ENCODE results near the gene ZNF827.

DNA sequence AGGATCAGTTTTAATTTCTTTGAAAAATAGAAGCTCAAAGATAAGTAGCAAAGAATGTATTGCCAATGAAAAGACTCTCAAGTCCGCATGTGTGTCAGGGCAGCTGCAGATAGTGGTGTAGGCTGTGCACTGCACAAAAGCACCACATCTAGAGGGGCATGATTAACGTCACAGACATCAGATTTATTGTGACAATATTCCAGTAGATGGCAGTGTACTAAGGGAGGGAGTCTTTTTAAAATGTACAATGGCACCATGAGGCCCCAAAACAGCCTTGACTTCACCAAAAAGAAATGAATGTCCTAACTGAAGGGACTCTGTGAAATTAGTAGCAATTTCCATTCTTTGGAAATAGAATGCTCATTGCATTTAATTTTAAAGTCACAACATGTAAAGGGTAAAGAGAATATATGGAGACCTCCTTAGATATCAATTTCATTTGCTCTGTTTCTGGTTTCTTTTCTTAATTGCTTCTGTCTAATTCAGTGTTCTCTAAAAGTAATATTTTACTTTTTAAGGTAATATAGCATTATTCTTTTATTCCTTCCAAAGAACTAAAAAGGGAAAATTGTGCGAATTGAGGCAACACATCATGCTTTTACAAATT is 98.4 kb downstream of the ZNF827 start:
- TF ChIP-seq POLR2A (IDR thresholded peaks at IDR 0.05): no peak
- TF ChIP-seq, protein P1, sequence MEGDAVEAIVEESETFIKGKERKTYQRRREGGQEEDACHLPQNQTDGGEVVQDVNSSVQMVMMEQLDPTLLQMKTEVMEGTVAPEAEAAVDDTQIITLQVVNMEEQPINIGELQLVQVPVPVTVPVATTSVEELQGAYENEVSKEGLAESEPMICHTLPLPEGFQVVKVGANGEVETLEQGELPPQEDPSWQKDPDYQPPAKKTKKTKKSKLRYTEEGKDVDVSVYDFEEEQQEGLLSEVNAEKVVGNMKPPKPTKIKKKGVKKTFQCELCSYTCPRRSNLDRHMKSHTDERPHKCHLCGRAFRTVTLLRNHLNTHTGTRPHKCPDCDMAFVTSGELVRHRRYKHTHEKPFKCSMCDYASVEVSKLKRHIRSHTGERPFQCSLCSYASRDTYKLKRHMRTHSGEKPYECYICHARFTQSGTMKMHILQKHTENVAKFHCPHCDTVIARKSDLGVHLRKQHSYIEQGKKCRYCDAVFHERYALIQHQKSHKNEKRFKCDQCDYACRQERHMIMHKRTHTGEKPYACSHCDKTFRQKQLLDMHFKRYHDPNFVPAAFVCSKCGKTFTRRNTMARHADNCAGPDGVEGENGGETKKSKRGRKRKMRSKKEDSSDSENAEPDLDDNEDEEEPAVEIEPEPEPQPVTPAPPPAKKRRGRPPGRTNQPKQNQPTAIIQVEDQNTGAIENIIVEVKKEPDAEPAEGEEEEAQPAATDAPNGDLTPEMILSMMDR (IDR thresholded peaks at IDR 0.05): peak; percentile 21 to 62 (median 34)
